ENCODE data around the gene KLHL21. TPM values are rescaled to one million over a fixed set of nuclear protein-coding genes. Genes with fewer than 3 reads are reported as not detected.

KLHL21 gene
- total and polyA plus RNA-seq, 2 of the 4 experiments (the other 2 are of a cell fraction): 12.0 to 36.7 TPM

GRCh38 chr1:6574818-6575217 lies 27.9 kb downstream of the KLHL21 start:
- BruUV-seq (replicated peaks): no TSS peak
- Histone ChIP-seq H3K4ac (ENCODE audit: low read depth, low read length) (no peak overlapping the region), H4K5ac (ENCODE audit: low read depth, low read length) (no peak overlapping the region), H3K56ac (ENCODE audit: extremely low read depth, insufficient read depth, low read length) (no peak overlapping the region), H2BK20ac (ENCODE audit: low read depth, low read length) (no peak overlapping the region), H3K9ac (ENCODE audit: low read depth, low read length) (no peak overlapping the region), H3K36me3 (ENCODE audit: control insufficient read depth, insufficient read depth, low read length) (no peaks in the 10 kb centered on the region), H2AFZ (replicated peaks; ENCODE audit: low read length, poor library complexity) (no peak overlapping the region), H2AK9ac (replicated peaks; ENCODE audit: low read depth, low read length, poor library complexity) (no peak overlapping the region), H3K79me1 (ENCODE audit: low read depth in 1 of 2, low read length in 2 of 2) (no peaks in the 10 kb centered on the region), H2BK5ac (ENCODE audit: low read depth, low read length, poor library complexity, severe bottlenecking) (no peak overlapping the region), H3K23ac (ENCODE audit: low read depth, low read length) (no peak overlapping the region; the same call in 1 of the 2 replicates), H3K4me3 (ENCODE audit: insufficient read depth, low read depth, low read length) (no peak overlapping the region), H4K91ac (ENCODE audit: insufficient read depth, low read depth, low read length) (no peak overlapping the region), H2AK5ac (ENCODE audit: low read depth, low read length) (no peak overlapping the region), H3K9me3 (ENCODE audit: control insufficient read depth, insufficient read depth, low read length) (peaks cover 10% of the 10 kb centered on the region), H3K14ac (replicated peaks; ENCODE audit: low read depth, low read length) (no peak overlapping the region), H2BK120ac (ENCODE audit: low read depth, low read length) (no peak overlapping the region), H3K9me1 (ENCODE audit: insufficient read depth, low read length) (peaks cover 6% of the 10 kb centered on the region), H2BK15ac (ENCODE audit: low read depth, low read length) (no peak overlapping the region), H3K27ac (ENCODE audit: insufficient read depth, low read length) (no peak overlapping the region), H3K4me1 (ENCODE audit: control insufficient read depth, insufficient read depth, low read length) (peaks cover 4% of the 10 kb centered on the region), H3K27me3 (ENCODE audit: control insufficient read depth, insufficient read depth, low read length) (peaks cover 20% of the 10 kb centered on the region), H4K8ac (ENCODE audit: low read depth in 2 of 2, low read length in 2 of 2) (no peak overlapping the region), H3K18ac (ENCODE audit: low read depth, low read length) (no peak overlapping the region), H3K4me2 (ENCODE audit: low read depth, low read length) (no peak overlapping the region), H4K20me1 (ENCODE audit: insufficient read depth, low read length) (no peaks in the 10 kb centered on the region)
- dilution Hi-C loops (cut with HindIII; ENCODE audit: low sequenced_read_pairs, unreplicated experiment) (no loop called here), in situ Hi-C loops (cut with MboI; ENCODE audit: low sequenced_read_pairs) (no loop called here), intact Hi-C loops (cut with micrococcal nuclease) (no loop called here)
- DNase-seq (no peak), ATAC-seq (ENCODE audit: low read depth) (no peak)
- TF ChIP-seq MXI1 (IDR thresholded peaks at IDR 0.05; ENCODE audit: borderline replicate concordance, low read depth, low read length) (no peak), CHD1 (IDR thresholded peaks at IDR 0.05; ENCODE audit: low read depth, low read length) (no peak), MAZ (IDR thresholded peaks at IDR 0.05; ENCODE audit: borderline replicate concordance, low read depth, low read length) (no peak), CTCF (conservative IDR thresholded peaks at IDR 0.05; ENCODE audit: low read depth, low read length) (no peak), BHLHE40 (IDR thresholded peaks at IDR 0.05; ENCODE audit: low read depth, low read length) (no peak), POLR2A (IDR thresholded peaks at IDR 0.05; ENCODE audit: low read depth, low read length) (no peak), RAD21 (IDR thresholded peaks at IDR 0.05; ENCODE audit: low read length) (no peak), SMC3 (IDR thresholded peaks at IDR 0.05; ENCODE audit: low read depth, low read length) (no peak), MAFK (IDR thresholded peaks at IDR 0.05; ENCODE audit: low read depth, low read length) (no peak), NFE2L2 (IDR thresholded peaks at IDR 0.05; ENCODE audit: low read depth, low read length) (no peak), USF2 (IDR thresholded peaks at IDR 0.05; ENCODE audit: low read depth, low read length) (no peak), RCOR1 (IDR thresholded peaks at IDR 0.05; ENCODE audit: insufficient replicate concordance, low read length) (no peak), CEBPB (IDR thresholded peaks at IDR 0.05; ENCODE audit: low read depth, low read length) (no peak), RFX5 (IDR thresholded peaks at IDR 0.05; ENCODE audit: low read depth, low read length) (no peak), FOS (IDR thresholded peaks at IDR 0.05; ENCODE audit: low read depth, low read length) (no peak)
- TF ChIP-seq, protein P1, sequence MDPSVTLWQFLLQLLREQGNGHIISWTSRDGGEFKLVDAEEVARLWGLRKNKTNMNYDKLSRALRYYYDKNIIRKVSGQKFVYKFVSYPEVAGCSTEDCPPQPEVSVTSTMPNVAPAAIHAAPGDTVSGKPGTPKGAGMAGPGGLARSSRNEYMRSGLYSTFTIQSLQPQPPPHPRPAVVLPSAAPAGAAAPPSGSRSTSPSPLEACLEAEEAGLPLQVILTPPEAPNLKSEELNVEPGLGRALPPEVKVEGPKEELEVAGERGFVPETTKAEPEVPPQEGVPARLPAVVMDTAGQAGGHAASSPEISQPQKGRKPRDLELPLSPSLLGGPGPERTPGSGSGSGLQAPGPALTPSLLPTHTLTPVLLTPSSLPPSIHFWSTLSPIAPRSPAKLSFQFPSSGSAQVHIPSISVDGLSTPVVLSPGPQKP (IDR thresholded peaks at IDR 0.05; ENCODE audit: borderline replicate concordance, low read depth, low read length): no peak
- POLR2A ChIA-PET (ENCODE audit: unreplicated experiment): no interaction called here
- CTCF ChIA-PET: no interaction called here
- 77% methylated on average over 13 of the region's 14 CpGs; no CpG with 5 or more reads in 1 of the 2 experiments for WGBS, 2 experiments (ENCODE audit: extremely low coverage in 2 of 2, insufficient read length in 1 of 2)
